ENCODE measurements around the gene IRAK2.

Gene IRAK2

GRCh38 chr3:10286596-10287295 is 122.0 kb downstream of the IRAK2 start:
- DNase-seq = no peak

GRCh38 chr3:10287936-10288574 is 123.3 kb downstream of the IRAK2 start:
- no peak for DNase-seq

GRCh38 chr3:10288575-10288960 is 123.8 kb downstream of the IRAK2 start:
- DNase-seq = no peak

GRCh38 chr3:10289077-10289476 is 124.4 kb downstream of the IRAK2 start:
- DNase-seq = no peak

GRCh38 chr3:10289787-10290355 is 125.2 kb downstream of the IRAK2 start:
- DNase-seq = no peak

GRCh38 chr3:10290481-10291176 is 125.9 kb downstream of the IRAK2 start:
- DNase-seq = no peak

- DNase-seq = no peak
Observed at GRCh38 chr3:10291641-10292040, 126.9 kb downstream of the IRAK2 start.

- no peak for DNase-seq
Observed at GRCh38 chr3:10292505-10293419, 128.0 kb downstream of the IRAK2 start, which contains the start of gene GHRL. Gene GHRL (minus strand): TSS chr3:10292947. CDS start chr3:10290180, 2,767 bp downstream.
